ENCODE results near the gene FGF3. TPM values are rescaled to one million over a fixed set of nuclear protein-coding genes. Genes with fewer than 3 reads are reported as not detected.

The FGF3 gene
- not detected for total RNA-seq (2013)
- polyA plus RNA-seq = not detected
- not detected in 2 replicates for polyA minus RNA-seq
- total RNA-seq = 0 to 0.15 (median 0) reads per million in 11 experiments

DNA sequence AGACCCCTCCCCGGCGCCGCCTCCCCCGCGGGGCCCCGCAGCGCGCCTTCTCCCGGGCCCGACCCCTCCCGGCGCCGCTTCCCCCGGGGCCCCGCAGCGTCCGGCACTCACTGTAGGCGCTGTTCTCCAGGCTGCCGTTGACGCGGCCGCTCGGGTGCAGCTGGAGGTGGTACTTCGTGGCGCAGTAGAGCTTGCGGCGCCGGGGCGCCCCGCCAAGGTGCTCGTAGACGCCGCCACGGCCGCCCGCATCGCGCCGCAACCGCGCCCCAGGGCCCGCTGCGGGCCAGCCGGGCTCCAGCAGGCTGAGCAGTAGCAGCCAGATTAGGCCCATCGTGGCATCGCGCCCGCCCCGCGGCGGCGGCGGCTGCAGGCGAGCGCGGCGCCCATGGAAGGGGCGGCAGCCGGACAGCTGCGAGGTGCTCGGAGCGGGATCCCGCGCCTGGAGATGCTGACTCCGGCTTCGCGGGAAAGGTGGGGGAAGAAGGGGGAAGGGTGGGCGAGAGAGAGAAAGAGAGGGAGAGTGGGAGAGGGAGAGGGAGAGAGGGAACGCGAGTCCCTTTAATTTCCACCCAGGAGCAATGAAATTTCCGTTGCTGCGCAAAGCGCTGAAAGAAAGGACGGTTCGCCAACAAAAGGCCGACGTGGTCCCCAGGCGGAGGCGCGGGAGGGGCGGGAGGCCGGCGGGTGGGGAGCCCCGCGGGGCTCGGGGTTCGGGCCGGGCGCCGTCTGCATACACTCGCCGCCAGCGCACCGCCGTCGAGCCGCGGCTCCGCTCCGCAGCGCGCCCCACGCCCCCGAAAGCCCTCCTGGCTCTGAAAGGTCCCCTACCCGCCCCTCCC lies at the start of gene FGF3:
Gene FGF3, minus strand, starts transcription at position 814 of the 839 bp plus-strand sequence. Its CDS starts 483 bp downstream, at position 331.
- intact Hi-C loops (cut with micrococcal nuclease) = no loop called here
- Histone ChIP-seq H4K20me1 (ENCODE audit: insufficient read depth, low read length) (no peaks in the 10 kb centered on the region), H3K4me1 (ENCODE audit: control insufficient read depth in 1 of 2, insufficient read depth in 2 of 2, low read length in 2 of 2) (no peaks in the 10 kb centered on the region), H3K27ac (ENCODE audit: low read depth in 1 of 2, low read length in 2 of 2) (no peak within 1 kb of the TSS), H3K79me2 (ENCODE audit: insufficient read depth, low read length) (no peaks in the 10 kb centered on the region), H3K9ac (ENCODE audit: insufficient read depth, low read length, poor library complexity, severe bottlenecking) (no peak within 1 kb of the TSS), H2AFZ (ENCODE audit: insufficient read depth, low read depth, low read length, poor library complexity, severe bottlenecking) (no peak within 1 kb of the TSS), H3K36me3 (replicated peaks in 1 of 2; ENCODE audit: control insufficient read depth in 1 of 2, insufficient read depth in 2 of 2, low read length in 2 of 2) (no peaks in the 10 kb centered on the region), H3K27me3 (ENCODE audit: control insufficient read depth in 2 of 2, insufficient read depth in 2 of 2, low read length in 2 of 2) (peaks cover 6 to 50% of the 10 kb centered on the region in 2 donors), H3K9me3 (replicated peaks in 1 of 2; ENCODE audit: control insufficient read depth in 1 of 2, insufficient read depth in 1 of 2, low read length in 2 of 2) (no peaks in the 10 kb centered on the region), H3K4me2 (replicated peaks; ENCODE audit: extremely low read depth, low read length, poor library complexity, severe bottlenecking) (no peak within 1 kb of the TSS), H3K4me3 (replicated peaks in 1 of 3; ENCODE audit: low read depth in 2 of 3, low read length in 3 of 3) (no peak within 1 kb of the TSS)
- Mint-ChIP-seq H3K4me3 (peak within 1 kb of the TSS in 1 of 2 donors; percentile 83), H3K9me3 (peaks cover 0 to 5% (median 0%) of the 10 kb centered on the region in 7 donors), H3K27me3 (ENCODE audit: low read depth in 3 of 3) (peaks cover 46 to 69% (median 60%) of the 10 kb centered on the region in 3 donors), H3K36me3 (no peaks in the 10 kb centered on the region), H3K4me1 (no peaks in the 10 kb centered on the region), H3K27ac (peak within 1 kb of the TSS in 2 of 7 donors; percentile 27 to 53)
- DNase-seq = no peak
- TF ChIP-seq, protein P1, sequence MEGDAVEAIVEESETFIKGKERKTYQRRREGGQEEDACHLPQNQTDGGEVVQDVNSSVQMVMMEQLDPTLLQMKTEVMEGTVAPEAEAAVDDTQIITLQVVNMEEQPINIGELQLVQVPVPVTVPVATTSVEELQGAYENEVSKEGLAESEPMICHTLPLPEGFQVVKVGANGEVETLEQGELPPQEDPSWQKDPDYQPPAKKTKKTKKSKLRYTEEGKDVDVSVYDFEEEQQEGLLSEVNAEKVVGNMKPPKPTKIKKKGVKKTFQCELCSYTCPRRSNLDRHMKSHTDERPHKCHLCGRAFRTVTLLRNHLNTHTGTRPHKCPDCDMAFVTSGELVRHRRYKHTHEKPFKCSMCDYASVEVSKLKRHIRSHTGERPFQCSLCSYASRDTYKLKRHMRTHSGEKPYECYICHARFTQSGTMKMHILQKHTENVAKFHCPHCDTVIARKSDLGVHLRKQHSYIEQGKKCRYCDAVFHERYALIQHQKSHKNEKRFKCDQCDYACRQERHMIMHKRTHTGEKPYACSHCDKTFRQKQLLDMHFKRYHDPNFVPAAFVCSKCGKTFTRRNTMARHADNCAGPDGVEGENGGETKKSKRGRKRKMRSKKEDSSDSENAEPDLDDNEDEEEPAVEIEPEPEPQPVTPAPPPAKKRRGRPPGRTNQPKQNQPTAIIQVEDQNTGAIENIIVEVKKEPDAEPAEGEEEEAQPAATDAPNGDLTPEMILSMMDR (IDR thresholded peaks at IDR 0.05) = no peak
- WGBS (ENCODE audit: insufficient coverage) = 2% methylated on average over 82 of the region's 105 CpGs

DNA sequence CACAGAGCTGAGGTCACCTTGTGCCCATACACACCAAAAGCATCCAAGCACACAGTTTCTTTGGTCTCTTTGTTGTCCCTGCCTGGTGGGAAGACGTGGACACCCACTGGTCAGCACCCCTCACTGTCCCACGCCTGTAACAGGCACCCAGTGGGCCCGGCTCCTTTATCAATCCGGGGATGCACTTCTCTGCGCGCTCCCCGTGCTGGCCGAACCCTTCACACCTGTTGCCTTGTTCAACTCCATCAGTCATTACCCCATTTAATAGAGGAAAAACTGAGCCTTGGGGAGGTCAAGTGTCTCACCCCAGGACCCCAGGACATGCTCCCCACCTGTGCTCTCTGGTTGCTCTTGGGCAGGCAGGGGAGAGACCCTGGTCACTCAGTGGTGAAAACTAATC lies 49.7 kb upstream of the FGF3 start:
- no peak for DNase-seq
- TF ChIP-seq, protein P1 (IDR thresholded peaks at IDR 0.05) = no peak
- Histone ChIP-seq H3K36me3 (replicated peaks in 1 of 2; ENCODE audit: control insufficient read depth in 1 of 2, insufficient read depth in 2 of 2, low read length in 2 of 2) (no peaks in the 10 kb centered on the region), H3K4me2 (replicated peaks; ENCODE audit: extremely low read depth, low read length, poor library complexity, severe bottlenecking) (no peak overlapping the region), H3K79me2 (ENCODE audit: insufficient read depth, low read length) (no peaks in the 10 kb centered on the region), H3K27me3 (ENCODE audit: control insufficient read depth in 2 of 2, insufficient read depth in 2 of 2, low read length in 2 of 2) (peaks cover 0 to 6% of the 10 kb centered on the region in 2 donors), H3K27ac (ENCODE audit: low read depth in 1 of 2, low read length in 2 of 2) (no peak overlapping the region), H3K9me3 (replicated peaks in 1 of 2; ENCODE audit: control insufficient read depth in 1 of 2, insufficient read depth in 1 of 2, low read length in 2 of 2) (no peaks in the 10 kb centered on the region), H3K9ac (ENCODE audit: insufficient read depth, low read length, poor library complexity, severe bottlenecking) (no peak overlapping the region), H2AFZ (ENCODE audit: insufficient read depth, low read depth, low read length, poor library complexity, severe bottlenecking) (no peak overlapping the region), H3K4me1 (ENCODE audit: control insufficient read depth in 1 of 2, insufficient read depth in 2 of 2, low read length in 2 of 2) (no peaks in the 10 kb centered on the region), H4K20me1 (ENCODE audit: insufficient read depth, low read length) (no peaks in the 10 kb centered on the region), H3K4me3 (replicated peaks in 1 of 3; ENCODE audit: low read depth in 2 of 3, low read length in 3 of 3) (no peak overlapping the region)
- Mint-ChIP-seq H3K4me3 (no peak overlapping the region), H3K9me3 (peaks cover 0 to 2% (median 0%) of the 10 kb centered on the region in 7 donors), H3K27ac (peak overlapping the region in 1 of 7 donors; percentile 7), H3K4me1 (no peaks in the 10 kb centered on the region), H3K27me3 (ENCODE audit: low read depth in 3 of 3) (peaks cover 19 to 23% (median 22%) of the 10 kb centered on the region in 3 donors), H3K36me3 (no peaks in the 10 kb centered on the region)
- intact Hi-C loops (cut with micrococcal nuclease) = no loop called here
- WGBS (ENCODE audit: insufficient coverage) = 93% methylated on average over 3 of the region's 8 CpGs
